Inferior parietal cortex (tissue), 1 donor: ENCODE data around the gene TRAF4.
"Not testable (repeated sequence)": the region's sequence is repeated elsewhere in the genome, so short reads cannot be mapped to it uniquely, and the experiment has no call there.

Experiments used
- DNase-seq: peaks from one replicate; pipeline ENCODE4 v3.0.0-alpha.2; 2016; ENCODE audit errors: extremely low spot score

Gene TRAF4

GRCh38 chr17:28783161-28783560 lies 39.4 kb downstream of the TRAF4 start:
- DNase-seq: no peak

DNA sequence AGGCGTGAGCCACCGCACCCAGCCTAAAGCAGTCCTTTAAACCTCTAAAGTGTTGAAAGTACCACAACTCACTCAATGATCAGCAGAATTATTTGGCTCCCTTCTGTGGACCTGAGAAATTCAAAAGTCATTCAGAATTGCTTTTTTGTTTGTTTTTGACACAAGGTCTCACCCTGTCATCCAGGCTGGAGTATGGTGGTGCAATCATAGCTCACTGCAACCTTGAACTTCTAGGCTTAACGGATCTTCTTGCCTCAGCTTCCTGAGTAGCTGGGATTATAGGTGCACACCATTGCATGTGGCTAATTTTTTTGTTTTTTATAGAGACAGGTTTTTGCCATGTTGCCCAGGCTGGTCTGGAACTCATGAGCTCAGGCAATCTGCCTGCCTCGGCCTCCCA lies 44.3 kb downstream of the TRAF4 start:
- no peak for DNase-seq

GRCh38 chr17:28792877-28793661 lies 49.3 kb downstream of the TRAF4 start:
- no peak for DNase-seq

DNA sequence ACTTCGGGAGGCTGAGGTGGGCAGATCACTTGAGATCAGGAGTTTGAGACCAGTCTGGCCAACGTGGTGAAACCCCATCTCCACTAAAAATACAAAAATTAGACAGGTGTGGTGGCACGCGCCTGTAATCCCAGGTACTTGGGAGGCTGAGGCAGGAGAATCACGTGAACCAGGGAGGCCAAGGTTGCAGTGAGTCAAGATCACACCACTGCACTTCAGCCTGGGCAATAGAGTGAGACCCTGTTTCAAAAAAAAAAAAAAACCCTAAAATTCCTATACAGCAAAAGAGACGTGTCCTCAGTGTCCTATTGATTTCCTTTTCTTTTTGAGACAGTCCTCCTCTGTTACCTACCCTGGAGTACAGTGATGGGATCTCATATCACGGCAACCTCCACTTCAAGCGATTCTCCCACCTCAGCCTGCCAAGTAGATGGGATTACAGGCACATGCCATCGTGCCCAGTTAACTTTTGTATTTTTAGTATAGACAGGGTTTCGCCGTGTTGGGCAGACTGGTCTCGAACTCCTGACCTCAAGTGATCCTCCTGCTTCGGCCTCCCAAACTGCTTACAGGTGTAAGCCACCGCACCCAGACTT lies 51.1 kb downstream of the TRAF4 start:
- not testable (repeated sequence) for DNase-seq

DNA sequence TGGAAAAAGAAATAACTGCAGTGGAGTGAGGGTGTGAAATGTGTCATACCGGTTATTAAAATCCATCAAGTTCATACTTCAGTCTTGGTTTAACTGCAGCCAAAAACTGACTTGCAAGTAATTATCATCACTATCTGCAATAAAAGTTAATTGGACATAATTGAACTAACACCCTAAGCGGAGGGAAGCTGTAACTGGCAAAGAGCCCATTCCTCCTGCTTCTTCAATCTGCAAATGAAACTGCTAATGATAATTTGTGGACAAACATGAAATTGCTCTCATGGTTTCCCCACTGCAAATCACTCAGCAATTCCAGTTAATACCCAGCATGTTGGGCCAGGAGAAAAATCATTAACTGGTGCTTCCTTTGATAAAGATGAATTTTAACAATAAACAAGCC lies 52.3 kb downstream of the TRAF4 start:
- no peak for DNase-seq
